Measurements from ENCODE around the gene B4GALT6. TPM values are rescaled to one million over a fixed set of nuclear protein-coding genes. Genes with fewer than 3 reads are reported as not detected.

B4GALT6 gene
- total RNA-seq, 1 donor from 2014 or later: 7.4 TPM

GRCh38 chr18:31675404-31675803 lies 9.0 kb downstream of the B4GALT6 start:
- H3K4me3 ChIP-seq (ENCODE audit: low read depth, low read length): no peak overlapping the region
- DNase-seq (ENCODE audit: low read depth): no peak
- no peak for TF ChIP-seq CTCF (conservative IDR thresholded peaks at IDR 0.05; ENCODE audit: low read depth, low read length)

GRCh38 chr18:31672628-31673135 lies 11.7 kb downstream of the B4GALT6 start:
- no peak for TF ChIP-seq CTCF (conservative IDR thresholded peaks at IDR 0.05; ENCODE audit: low read depth, low read length)
- H3K4me3 ChIP-seq (ENCODE audit: low read depth, low read length): no peak overlapping the region
- no peak for DNase-seq (ENCODE audit: low read depth)

GRCh38 chr18:31671951-31672350 lies 12.4 kb downstream of the B4GALT6 start:
- TF ChIP-seq CTCF (conservative IDR thresholded peaks at IDR 0.05; ENCODE audit: low read depth, low read length): no peak
- H3K4me3 ChIP-seq (ENCODE audit: low read depth, low read length): no peak overlapping the region
- no peak for DNase-seq (ENCODE audit: low read depth)

GRCh38 chr18:31669541-31669940 lies 14.8 kb downstream of the B4GALT6 start:
- TF ChIP-seq CTCF (conservative IDR thresholded peaks at IDR 0.05; ENCODE audit: low read depth, low read length): no peak
- DNase-seq (ENCODE audit: low read depth): no peak
- no peak overlapping the region for H3K4me3 ChIP-seq (ENCODE audit: low read depth, low read length)

- no peak for TF ChIP-seq CTCF (conservative IDR thresholded peaks at IDR 0.05; ENCODE audit: low read depth, low read length)
- no peak overlapping the region for H3K4me3 ChIP-seq (ENCODE audit: low read depth, low read length)
- DNase-seq (ENCODE audit: low read depth): no peak
Measured at GRCh38 chr18:31667185-31667584, 17.2 kb downstream of the B4GALT6 start.

- TF ChIP-seq CTCF (conservative IDR thresholded peaks at IDR 0.05; ENCODE audit: low read depth, low read length): no peak
- no peak overlapping the region for H3K4me3 ChIP-seq (ENCODE audit: low read depth, low read length)
- DNase-seq (ENCODE audit: low read depth): no peak
Measured at GRCh38 chr18:31666055-31666454, 18.3 kb downstream of the B4GALT6 start.

GRCh38 chr18:31664101-31664500 lies 20.3 kb downstream of the B4GALT6 start:
- DNase-seq (ENCODE audit: low read depth): no peak
- H3K4me3 ChIP-seq (ENCODE audit: low read depth, low read length): no peak overlapping the region
- no peak for TF ChIP-seq CTCF (conservative IDR thresholded peaks at IDR 0.05; ENCODE audit: low read depth, low read length)
